GM15510 (cell line): Measurements from ENCODE around the gene SAMD11.

Experiments used
- POLR2A ChIP-seq: IDR thresholded peaks from 3 replicates; pipeline ENCODE4 v1.6.1; 2011; ENCODE audit warnings: borderline replicate concordance; ENCODE audit not compliant: insufficient read length; ENCODE audit errors: extremely low read depth

Gene SAMD11

DNA sequence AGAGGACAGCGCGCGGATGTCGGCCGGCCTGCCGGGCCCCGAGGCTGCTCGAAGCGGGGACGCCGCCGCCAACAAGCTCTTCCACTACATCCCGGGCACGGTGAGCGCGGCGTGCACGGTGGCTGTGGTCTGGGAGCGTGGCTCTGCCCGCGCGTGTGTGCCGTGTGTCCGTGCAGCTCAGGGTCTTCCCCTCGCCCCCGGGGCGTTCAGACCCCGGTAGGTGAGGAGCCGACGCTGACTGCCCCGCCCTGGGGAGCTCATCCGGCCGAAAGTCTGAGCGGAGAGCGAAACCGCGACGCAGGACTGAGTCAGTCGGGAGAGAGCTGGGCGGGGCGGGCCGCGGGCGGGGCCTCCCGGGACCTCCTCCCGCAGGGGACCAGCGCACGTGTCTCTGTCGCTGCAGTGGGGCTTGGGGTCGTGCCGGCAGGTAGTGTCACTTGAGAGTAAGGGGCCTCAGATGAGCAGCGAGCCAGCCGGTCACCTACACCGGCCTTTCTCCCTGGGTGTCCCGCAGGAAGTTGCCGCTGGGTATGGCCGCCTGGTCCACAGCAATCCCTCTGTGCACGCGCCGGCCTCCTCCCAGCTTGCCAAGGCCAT is 43.1 kb downstream of the SAMD11 start:
- TF ChIP-seq POLR2A = peak; percentile 48

DNA sequence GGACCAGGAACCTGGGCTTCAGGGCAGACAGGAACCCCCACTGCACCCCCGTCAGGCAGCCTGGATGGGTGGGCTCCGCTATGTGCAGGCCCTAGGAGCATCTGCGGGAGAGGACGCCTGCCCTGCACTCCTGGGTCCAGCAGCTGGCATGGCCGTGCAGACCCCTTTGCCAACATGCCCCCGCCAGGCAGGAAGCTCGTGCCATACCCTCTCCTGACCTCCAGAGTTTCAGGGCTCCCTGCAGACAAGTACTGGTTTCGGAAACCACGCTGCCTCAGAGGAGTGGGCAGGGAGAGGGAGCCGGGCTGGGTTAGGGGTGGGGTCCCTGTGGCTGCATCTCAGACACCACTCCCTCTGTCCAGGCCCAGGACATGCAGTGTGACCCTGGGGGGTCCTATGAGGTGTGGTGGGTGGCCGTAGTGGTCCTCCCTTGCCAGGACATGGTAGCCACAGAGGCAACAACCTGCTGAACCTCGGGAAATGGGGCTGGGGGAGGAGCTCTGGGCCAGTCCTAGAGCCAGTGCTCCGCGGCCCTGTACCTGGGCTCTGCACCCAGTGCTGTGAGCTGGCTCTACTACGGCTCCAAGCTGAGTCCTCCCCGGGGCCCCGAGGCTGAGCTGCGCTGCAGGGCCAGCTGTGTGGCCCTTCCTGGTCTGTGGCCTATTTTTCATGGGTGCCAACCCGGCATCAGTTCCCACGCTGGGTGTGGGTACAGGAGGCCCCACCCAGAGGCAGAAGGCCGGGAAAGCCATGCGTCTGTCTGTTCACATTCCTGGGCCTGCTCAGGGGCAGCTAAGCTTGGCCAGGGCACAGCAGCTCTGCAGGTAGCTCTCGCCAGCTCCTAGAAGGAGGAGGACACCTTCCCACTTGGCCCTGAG is 44.0 kb downstream of the SAMD11 start:
- TF ChIP-seq POLR2A = no peak

DNA sequence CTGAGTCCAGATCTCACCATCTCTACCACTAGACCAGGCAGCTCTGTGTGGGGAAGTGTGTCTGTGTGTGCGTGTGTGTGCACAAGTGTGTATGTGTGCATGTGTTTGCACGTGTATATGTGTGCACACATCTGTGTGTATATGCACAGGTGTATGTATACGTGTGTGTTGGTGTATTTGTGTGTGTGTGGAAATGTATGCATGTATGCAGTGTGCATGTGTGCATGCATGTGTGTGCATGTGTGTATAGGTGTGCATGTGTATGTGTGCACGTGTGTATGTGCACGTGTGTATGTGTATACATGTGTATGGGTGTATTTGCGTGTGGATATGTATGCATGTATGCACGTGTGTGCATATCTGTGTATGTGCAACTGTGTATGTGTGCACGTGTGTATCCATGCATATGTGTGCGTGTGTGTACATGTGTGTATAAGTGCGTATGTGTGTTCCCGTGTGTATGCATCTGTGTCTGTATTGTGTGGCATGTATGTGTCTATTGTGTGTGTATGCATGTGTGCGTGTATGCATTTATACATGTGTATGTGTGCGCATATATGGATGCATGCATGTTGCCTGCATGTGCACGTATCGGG is 45.6 kb downstream of the SAMD11 start:
- no peak for TF ChIP-seq POLR2A

DNA sequence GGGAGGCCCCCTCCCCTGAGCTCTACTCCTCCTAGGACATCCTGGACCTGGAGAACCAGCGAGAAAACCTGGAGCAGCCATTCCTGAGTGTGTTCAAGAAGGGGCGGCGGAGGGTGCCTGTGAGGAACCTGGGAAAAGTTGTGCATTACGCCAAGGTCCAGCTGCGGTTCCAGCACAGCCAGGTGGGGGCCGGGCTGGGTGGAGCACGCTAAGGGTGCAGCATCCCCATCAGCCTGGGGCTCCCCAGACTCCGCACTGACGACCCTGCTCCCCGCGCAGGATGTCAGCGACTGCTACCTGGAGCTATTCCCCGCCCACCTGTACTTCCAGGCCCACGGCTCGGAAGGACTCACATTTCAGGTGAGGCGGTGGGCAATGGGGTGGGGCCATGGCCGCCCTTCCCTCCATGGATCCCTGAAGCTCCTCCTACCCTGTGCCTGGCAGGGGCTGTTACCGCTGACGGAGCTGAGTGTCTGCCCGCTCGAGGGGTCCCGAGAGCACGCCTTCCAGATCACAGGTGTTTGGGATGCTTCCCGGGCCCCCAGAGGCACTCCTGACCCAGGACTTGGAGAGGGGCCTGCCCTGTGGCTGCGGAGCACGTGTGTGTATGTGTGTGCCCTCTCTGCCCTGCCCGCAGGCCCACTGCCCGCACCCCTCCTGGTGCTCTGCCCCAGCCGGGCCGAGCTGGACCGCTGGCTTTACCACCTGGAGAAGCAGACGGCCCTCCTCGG is 46.7 kb downstream of the SAMD11 start:
- TF ChIP-seq POLR2A = no peak

DNA sequence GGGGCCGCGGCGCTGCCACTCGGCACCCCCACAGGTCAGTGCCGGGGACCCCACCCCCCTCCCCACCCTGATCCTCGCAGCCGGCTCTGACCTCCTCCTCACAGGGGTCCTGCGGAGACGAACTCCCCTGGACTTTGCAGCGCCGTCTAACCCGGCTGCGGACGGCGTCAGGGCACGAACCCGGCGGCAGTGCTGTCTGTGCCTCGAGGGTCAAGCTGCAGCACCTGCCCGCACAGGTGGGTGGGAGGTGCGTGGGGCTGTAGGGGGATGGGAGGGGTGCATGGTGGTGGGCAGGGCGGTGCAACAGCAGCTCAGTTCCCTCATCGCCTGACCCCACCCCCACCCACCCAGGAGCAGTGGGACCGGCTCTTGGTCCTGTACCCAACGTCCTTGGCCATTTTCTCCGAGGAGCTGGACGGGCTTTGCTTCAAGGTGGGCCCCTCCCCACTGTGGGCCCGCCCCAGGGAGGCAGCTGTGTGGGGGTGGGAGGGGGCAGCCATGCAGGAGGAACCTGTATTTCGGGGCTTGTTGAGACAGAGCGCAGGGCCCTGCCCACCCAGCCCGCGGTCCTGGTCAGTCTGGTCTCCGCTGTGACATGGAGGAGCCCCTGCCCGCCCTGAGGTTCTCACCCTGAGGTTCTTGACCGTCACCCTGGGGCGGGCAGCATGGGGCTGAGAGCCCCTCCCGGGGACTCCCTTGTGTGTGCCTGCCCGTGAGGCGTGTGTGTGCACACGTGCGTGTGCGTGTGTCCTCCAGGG is 47.4 kb downstream of the SAMD11 start:
- TF ChIP-seq POLR2A = no peak

DNA sequence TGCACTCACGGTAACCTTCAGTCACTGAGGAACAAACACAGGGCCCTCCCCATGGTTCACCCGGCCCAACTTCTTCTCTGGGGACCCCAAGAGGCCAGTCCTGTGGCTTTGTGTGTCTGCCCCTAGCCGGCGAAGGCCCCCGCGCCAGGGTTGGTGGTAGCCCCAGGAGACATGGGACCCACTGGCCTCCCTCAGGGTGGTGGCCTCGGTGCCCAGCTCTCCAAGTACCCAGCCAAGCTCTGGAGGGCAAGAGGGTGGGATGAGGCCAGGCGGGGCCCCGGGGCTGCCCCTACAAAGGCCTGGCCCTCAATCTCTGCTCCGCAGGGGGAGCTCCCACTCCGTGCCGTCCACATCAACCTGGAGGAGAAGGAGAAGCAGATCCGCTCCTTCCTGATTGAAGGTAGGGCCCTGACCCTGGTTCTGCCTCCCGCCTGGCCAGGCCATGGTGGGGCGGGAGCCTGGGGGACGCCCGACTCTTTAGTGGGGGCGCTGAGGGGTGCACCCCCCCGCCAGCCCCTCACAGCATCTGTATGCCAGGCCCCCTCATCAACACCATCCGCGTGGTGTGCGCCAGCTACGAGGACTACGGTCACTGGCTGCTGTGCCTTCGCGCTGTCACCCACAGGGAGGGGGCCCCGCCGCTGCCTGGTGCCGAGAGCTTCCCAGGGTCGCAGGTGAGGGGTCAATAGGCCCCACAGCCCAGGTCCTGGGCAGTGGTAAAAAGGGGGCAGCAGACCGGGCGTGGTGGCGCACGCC is 48.2 kb downstream of the SAMD11 start:
- no peak for TF ChIP-seq POLR2A

DNA sequence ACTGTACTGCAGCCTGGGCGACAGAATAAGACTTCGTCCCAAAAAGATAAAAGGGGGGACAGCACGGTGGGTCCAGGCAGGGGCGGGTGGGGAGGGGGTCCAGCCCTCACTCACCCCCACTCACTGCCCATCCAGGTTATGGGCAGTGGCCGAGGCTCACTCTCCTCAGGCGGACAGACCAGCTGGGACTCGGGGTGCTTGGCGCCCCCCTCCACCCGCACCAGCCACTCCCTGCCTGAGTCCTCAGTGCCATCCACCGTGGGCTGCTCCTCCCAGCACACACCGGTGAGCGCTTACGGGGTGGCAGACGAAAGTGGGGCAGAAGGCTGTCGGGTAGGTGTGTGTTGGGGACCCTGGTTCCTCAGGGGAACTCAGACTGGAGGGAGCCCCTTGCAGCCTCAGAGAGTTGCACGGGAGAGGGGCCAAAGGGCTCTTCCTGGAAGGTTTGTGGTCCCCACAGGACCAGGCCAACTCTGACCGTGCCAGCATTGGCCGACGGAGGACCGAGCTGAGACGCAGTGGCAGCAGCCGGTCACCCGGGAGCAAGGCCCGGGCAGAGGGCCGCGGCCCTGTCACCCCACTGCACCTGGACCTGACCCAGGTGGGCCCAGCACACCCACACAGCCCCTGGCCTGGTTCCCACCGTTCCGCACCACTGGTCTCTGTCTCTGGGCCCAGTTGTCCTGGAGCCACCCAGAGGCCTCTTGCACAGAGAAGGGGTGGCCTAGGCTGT is 49.2 kb downstream of the SAMD11 start:
- TF ChIP-seq POLR2A = no peak

DNA sequence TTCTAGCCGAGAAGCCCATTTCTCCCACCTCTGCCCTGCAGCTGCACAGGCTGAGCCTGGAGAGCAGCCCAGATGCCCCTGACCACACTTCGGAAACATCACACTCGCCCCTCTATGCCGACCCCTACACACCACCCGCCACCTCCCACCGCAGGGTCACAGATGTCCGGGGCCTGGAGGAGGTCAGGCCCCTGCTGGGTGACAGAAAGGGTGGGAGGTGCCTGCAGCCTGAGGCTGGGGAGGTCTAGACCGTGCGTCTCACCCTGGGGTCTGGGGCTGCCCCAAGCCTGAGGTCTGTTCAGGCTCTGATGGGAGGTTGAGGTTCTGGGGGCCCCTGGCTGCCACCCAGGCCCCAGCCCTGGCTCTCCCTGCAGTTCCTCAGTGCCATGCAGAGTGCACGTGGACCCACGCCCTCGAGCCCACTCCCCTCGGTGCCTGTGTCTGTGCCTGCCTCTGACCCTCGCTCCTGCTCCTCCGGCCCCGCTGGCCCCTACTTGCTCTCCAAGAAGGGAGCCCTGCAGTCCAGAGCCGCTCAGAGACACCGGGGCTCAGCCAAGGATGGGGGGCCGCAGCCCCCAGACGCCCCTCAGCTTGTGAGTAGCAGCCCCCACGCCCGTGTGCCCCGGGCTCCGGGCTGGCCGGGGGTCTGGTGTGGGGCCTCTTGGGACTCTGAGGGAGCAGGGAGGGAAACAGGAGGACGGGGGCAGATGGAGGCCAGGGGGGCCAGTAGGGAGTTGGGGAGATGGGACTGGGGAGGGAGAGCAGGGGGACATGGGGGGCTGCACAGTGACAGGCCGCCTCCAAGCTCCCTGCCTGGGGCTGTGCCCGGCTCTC is 50.0 kb downstream of the SAMD11 start:
- no peak for TF ChIP-seq POLR2A

DNA sequence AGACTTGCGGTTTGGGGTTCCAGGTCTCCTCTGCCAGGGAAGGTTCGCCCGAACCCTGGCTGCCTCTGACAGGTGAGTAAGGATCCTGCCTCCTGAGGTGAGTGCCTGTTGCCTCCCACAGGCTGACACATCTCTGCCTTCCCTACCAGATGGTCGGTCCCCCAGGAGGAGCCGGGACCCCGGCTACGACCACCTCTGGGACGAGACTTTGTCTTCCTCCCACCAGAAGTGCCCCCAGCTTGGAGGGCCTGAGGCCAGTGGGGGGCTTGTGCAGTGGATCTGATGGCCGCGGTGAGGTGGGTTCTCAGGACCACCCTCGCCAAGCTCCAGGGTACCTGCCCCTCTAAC is 50.5 kb downstream of the SAMD11 start:
- TF ChIP-seq POLR2A = no peak

DNA sequence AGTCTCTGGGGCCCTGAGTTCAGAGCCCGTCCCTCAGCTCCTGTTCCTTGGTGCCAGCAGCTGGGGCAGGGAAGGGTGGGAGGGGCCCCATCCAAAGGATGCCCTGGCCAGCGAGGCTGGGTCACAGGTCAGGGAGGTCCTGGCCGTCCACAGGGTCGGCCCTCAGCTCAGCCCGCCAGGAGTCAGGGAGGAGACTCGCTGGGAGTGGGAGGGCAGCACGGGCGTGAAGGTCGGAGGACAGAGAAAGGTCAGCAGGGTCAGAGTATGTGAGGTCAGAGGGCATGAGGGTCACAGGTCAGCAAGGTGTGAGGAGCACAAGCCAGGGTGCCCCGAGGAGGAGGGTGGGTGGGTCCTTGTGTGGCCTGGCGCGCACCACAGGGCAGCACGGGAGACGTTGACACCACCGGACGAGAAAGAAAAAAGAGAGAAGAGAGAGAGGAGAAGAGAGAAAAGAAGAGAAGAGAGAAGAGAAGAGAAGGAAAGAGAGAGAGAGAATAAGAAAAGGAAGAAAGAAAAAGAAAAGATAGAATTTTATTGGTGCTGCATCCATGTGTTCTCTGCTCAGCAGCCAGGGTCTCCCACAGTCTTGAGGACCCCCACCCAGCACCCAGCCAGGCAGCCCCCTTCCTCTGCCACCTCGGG is 51.1 kb downstream of the SAMD11 start:
- no peak for TF ChIP-seq POLR2A

DNA sequence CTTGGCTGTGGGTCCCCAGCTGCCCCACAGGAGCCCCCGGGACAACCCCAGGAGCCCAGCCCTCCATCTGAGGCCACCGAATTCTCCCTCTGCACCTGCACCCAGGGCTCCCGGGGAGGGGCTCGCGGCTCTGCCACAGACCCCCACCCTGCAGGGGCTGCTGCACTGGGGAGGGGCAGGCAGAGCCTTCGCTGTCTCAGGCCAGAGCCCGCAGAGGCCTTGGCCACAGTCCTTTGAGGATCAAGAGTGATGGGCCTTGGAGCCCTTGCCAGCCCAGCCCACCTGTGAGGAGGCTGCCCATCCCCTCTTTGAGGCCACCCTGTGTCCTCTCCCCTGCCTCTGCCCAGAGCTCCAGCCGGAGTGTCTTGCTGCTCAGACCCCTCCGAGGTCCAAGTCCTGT is 51.6 kb downstream of the SAMD11 start:
- TF ChIP-seq POLR2A = no peak
